Measurements from ENCODE around the gene CXCL1.

Gene CXCL1

DNA sequence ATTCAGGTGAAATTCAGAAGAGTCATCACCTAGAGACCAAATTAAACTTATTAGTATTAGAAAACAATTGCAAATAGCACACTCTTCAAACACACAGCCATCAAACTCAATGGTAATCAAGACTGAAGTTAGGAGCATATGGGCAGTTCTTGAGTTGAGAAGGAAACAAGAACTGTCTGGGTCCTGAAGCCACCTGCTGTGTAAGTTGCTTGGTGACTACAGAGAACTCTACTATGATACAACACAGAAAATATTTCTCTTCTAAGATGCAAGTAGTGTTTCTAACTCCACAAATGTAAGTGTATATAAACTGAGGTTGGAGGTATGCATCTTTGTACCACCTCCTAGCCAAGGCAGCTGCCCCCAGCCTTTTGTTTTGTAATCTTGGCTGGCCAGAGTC, 16.4 kb upstream of the CXCL1 start:
- DNase-seq, result no peak

DNA sequence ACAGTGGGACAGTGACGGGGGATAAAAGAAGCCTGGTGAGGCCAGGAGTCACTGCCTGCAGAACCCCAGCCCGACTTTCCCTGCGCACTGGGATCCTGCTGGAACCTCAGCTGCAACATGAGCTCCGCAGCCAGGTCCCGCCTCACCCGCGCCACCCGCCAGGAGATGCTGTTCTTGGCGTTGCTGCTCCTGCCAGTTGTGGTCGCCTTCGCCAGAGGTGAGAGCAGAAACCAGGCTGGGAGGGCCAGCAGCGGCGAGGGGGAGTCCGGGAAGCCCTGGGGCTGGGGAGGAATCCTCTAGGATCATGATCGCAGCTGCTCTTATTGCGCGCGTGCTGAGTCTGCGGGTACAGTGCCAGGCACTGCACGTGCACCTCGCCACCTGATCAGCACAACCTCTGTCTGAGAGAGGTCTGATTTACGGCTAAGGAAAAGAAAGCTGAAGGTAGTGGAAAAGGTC, 15.9 kb upstream of the CXCL1 start, which contains the start of gene PF4V1:
TSS of gene PF4V1 (plus strand) at position 51 of the 459 bp plus-strand sequence. CDS start at position 118, 67 bp downstream.
- DNase-seq, result no peak

DNA sequence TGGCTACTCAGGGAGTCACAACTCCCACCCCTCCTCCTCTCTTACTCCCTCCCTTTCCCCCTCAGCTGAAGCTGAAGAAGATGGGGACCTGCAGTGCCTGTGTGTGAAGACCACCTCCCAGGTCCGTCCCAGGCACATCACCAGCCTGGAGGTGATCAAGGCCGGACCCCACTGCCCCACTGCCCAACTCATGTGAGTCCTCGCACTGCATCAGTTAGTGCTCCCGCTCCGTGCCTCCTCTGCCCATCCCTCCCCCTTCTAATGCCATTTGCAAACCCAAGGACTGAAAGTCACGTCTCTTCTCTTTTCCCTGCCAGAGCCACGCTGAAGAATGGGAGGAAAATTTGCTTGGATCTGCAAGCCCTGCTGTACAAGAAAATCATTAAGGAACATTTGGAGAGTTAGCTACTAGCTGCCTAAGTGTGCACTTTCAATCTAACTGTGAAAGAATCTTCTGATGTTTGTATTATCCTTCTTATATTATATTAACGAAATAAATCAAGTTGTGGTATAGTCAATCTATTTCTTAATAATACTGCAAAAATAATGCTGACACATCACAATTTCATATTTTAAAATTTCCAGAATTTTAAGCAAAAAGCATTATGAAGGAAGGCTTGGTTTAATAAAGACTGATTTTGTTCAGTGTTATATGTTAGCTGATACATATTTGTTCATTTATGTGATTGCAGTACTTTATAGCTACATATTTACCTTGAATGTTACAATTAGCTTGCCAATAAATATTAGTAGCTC, 15.3 kb upstream of the CXCL1 start:
- no peak for DNase-seq

- DNase-seq, result no peak
These were observed 13.8 kb upstream of the CXCL1 start for GRCh38 chr4:73855406-73855805.

DNA sequence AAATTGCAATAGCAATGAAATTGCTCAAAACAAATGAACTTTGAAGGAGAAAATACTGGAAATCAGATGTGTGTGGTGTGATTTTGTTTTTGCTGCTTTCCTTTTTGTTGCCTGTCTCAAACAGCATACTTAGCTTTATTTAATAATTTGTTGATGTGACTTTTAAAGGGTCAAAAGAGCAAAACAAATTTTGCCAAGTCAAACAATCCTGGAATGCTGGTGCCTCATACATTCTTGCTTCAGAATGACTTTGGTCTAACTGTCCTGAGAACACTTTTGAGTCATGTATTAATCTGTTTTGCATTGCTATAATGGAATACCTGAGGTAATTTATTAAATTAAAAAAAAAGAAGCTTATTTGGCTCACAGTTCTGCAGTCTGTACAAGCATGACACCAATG, 12.7 kb upstream of the CXCL1 start:
- DNase-seq, result no peak

- DNase-seq, result peak; percentile 36
These were observed 9.5 kb upstream of the CXCL1 start for GRCh38 chr4:73859614-73860088.

GRCh38 chr4:73860181-73860580, 9.0 kb upstream of the CXCL1 start:
- DNase-seq, result no peak

DNA sequence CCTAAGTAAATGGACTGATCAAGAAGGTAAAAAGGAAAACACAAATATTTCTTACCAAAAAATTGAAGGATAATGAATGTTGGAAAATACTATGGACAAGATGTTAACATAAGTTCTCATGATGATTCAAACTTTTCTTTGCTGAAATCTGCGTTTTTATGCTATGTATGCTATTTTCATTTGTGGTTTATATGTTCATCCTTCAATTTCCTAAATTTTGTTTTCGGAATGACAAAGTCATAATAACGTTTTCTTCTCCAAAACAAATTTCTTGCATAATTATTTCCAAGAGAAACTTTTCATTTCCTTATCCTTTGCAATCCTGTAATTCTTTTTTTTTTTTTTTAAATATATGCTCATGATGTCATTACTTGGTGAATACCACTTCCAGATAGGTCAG, 8.3 kb upstream of the CXCL1 start:
- DNase-seq, result peak; percentile 18

GRCh38 chr4:73862322-73862721, 6.9 kb upstream of the CXCL1 start:
- no peak for DNase-seq

- DNase-seq, result no peak
These were observed 4.8 kb upstream of the CXCL1 start for GRCh38 chr4:73864365-73864764.

DNA sequence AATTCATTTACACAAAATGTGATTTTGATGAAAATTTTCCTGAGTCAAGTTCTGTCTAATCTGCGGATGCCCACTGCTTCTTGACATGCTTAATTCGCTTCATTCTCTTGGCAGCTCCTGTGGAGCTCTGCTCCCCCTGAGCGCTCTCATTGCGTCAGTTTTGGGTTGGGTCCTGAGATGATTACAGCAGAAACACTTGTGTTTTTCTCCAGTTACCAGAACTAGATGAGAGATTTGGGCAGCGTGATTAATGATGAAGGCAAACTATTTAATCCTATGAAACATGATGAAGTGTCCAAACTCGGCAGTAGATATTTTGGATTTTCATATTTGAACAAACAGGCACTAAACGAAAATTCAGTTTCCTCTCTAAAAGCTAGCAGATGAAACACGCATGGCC, 4.2 kb upstream of the CXCL1 start:
- no peak for DNase-seq

GRCh38 chr4:73865431-73866096, 3.6 kb upstream of the CXCL1 start:
- peak; percentile 77 for DNase-seq

GRCh38 chr4:73866246-73866645, 2.9 kb upstream of the CXCL1 start:
- DNase-seq, result no peak

DNA sequence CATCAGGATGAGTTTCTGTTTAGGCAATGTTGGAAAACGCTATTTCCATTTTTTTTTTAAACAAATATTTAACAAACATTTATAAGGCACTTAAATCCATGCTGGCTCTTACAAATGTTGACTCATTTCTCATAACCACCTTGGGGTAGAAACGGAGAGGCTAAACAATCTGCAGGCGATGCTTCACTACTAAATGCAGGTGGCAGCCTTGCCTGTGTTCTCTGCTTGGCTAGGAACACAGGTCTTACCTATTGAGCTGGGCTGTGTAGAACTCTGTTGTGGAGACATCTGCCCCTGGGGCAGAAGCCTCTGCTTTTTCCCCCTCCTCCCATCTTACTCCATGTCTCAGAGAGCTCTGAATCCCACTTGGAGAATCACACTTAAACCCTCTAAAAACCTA, 1.4 kb upstream of the CXCL1 start:
- no peak for DNase-seq

DNA sequence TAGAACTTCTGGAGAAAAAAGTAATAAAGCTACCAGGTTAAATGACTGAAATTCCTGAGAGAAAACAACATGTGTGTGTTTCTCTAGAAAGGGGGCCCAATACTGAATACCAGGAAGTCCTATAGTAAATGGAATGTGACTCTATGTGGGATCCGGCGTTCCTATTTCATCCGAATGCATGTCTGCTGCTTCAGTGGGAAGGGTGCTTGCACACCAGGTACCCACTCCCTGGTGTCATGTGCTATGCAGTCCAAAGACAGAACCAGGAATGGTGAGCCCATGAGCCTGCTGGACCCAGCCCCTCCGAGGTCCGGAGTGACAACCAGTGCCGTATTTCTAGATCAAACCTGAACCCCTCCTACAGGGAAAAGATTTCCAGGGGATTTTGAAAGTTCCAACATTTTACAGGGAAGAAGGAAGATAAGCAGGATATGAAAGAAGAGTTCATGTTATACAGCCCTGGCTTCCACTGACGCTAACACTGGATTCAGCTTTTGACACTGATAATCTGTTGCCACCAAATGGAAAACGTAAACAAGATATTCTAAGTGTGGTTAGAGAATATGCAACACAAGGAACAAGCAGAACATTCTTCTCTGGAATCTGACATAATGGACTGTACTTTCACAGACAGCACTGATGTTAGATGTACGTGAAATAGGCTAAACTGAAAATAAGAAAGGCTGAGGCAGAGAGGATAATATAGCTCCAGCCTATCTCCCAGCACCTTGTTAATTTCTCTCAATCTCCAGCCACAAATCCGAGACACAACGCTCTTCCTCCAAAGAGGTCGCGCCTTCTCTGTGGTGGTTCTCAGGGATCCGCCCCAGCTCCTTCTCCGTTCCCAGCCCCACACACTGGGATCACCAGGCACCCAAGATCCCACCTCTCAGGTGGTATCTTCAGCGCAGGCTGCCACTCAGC, 725 bp upstream of the CXCL1 start:
- no peak for DNase-seq

DNA sequence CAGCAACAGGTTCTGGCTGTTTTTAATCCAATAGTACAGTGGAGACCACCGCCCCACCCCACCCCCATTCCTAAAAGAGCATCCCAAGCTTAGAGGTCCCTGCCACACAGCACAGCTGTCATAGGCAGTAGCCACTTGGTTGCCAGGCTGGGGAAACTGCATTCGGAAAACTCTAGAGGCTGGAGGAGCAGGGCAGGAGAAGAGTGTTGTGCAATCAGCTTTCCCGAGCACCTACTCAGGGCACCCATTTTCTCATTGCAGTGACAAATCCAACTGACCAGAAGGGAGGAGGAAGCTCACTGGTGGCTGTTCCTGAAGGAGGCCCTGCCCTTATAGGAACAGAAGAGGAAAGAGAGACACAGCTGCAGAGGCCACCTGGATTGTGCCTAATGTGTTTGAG, 1.1 kb downstream of the CXCL1 start:
- DNase-seq, result peak; percentile 61

DNA sequence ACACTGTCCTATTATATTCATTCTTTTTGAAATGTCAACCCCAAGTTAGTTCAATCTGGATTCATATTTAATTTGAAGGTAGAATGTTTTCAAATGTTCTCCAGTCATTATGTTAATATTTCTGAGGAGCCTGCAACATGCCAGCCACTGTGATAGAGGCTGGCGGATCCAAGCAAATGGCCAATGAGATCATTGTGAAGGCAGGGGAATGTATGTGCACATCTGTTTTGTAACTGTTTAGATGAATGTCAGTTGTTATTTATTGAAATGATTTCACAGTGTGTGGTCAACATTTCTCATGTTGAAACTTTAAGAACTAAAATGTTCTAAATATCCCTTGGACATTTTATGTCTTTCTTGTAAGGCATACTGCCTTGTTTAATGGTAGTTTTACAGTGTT, 1.6 kb downstream of the CXCL1 start:
- DNase-seq, result peak; percentile 5

GRCh38 chr4:73871511-73872310, 2.5 kb downstream of the CXCL1 start:
- no peak for DNase-seq

- peak; percentile 90 for DNase-seq
These were observed 3.3 kb downstream of the CXCL1 start for GRCh38 chr4:73872316-73873108.

DNA sequence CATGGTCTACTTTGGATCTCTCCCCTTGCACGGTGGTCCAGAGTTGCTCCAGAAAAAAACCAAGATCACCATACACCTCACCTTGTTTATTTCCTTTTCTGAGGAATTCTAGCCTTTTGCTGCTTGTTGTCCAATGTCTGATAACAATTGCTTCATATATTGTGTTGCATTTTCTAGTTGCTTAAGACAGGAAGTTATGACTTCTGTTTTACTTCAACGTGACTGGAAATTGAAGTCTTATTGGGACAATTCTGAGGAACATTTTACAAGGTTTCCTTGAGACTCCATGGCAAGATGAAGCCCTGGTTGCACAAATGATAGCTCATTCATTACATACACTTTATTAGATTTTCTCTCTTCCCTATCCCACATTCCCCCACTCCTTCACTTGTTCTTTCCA, 5.2 kb downstream of the CXCL1 start:
- DNase-seq, result peak; percentile 62

GRCh38 chr4:73875401-73875800, 6.2 kb downstream of the CXCL1 start:
- no peak for DNase-seq

Data from MV-4-11 (cell line).